H9 (cell line): Measurements from ENCODE around the gene LRRK1. TPM values are rescaled to one million over a fixed set of nuclear protein-coding genes. Genes with fewer than 3 reads are reported as not detected.

Source experiments
- DNase-seq: peaks from one replicate; pipeline ENCODE4 v3.0.0-alpha.2; 2017
- H2AFZ ChIP-seq: one replicate; pipeline ENCODE4 v1.6.1; 2013; ENCODE audit warnings: mild to moderate bottlenecking, low read length, control low read depth, moderate library complexity
- H2AK5ac ChIP-seq: 2 replicates; pipeline ENCODE4 v1.6.1; 2013; ENCODE audit warnings: low read length, control low read depth, mixed read lengths; ENCODE audit not compliant: insufficient read length
- H2BK120ac ChIP-seq: one replicate; pipeline ENCODE4 v1.6.1; 2013; ENCODE audit warnings: low read depth, mild to moderate bottlenecking, low read length, control low read depth, inconsistent platforms; ENCODE audit not compliant: poor library complexity, severe bottlenecking
- H2BK12ac ChIP-seq: 2 replicates; pipeline ENCODE4 v1.6.1; 2013; ENCODE audit warnings: low read length, control low read depth, mixed read lengths, low read depth; ENCODE audit not compliant: insufficient read length
- H2BK15ac ChIP-seq: 2 replicates; pipeline ENCODE4 v1.6.1; 2013; ENCODE audit warnings: low read depth, low read length, control low read depth
- H2BK20ac ChIP-seq: one replicate; pipeline ENCODE4 v1.6.1; 2013; ENCODE audit warnings: low read depth, mild to moderate bottlenecking, low read length, control low read depth, inconsistent platforms; ENCODE audit not compliant: poor library complexity, severe bottlenecking
- H2BK5ac ChIP-seq: 2 replicates; pipeline ENCODE4 v1.6.1; 2013; ENCODE audit warnings: low read length, control low read depth, mixed read lengths; ENCODE audit not compliant: insufficient read length
- H3K14ac ChIP-seq: 2 replicates; pipeline ENCODE4 v1.6.1; 2013; ENCODE audit warnings: low read length, control low read depth; ENCODE audit not compliant: insufficient read depth
- H3K18ac ChIP-seq: 2 replicates; pipeline ENCODE4 v1.6.1; 2013; ENCODE audit warnings: low read depth, mild to moderate bottlenecking, mixed read lengths, low read length, control low read depth; ENCODE audit not compliant: insufficient read length
- H3K23ac ChIP-seq: 2 replicates; pipeline ENCODE4 v1.6.1; 2013; ENCODE audit warnings: low read length, control low read depth, mixed read lengths, low read depth; ENCODE audit not compliant: insufficient read length
- H3K23me2 ChIP-seq: 2 replicates; pipeline ENCODE4 v1.6.1; 2013; ENCODE audit warnings: low read depth, mild to moderate bottlenecking, mixed read lengths, low read length, control low read depth; ENCODE audit not compliant: insufficient read length, poor library complexity, severe bottlenecking
- H3K27ac ChIP-seq: 2 replicates; pipeline ENCODE4 v1.5.1; 2013; ENCODE audit warnings: low read length, control low read depth, mixed read lengths, low read depth; ENCODE audit not compliant: insufficient read length
- H3K27me3 ChIP-seq: 2 replicates; pipeline ENCODE4 v1.6.1; 2013; ENCODE audit warnings: low read length, control low read depth, inconsistent platforms; ENCODE audit not compliant: insufficient read depth
- H3K4ac ChIP-seq: 2 replicates; pipeline ENCODE4 v1.6.1; 2013; ENCODE audit warnings: low read depth, mild to moderate bottlenecking, control low read depth, inconsistent platforms, low read length, moderate library complexity
- H3K4me1 ChIP-seq: 2 replicates; pipeline ENCODE4 v1.6.1; 2013; ENCODE audit warnings: low read length, control low read depth, inconsistent platforms; ENCODE audit not compliant: insufficient read depth
- H3K4me2 ChIP-seq: 2 replicates; pipeline ENCODE4 v1.6.1; 2013; ENCODE audit warnings: low read length, control low read depth, mixed read lengths; ENCODE audit not compliant: insufficient read length, insufficient read depth
- H3K56ac ChIP-seq: 2 replicates; pipeline ENCODE4 v1.6.1; 2013; ENCODE audit warnings: low read depth, mild to moderate bottlenecking, mixed read lengths, low read length, control low read depth; ENCODE audit not compliant: insufficient read length
- H3K79me1 ChIP-seq: 2 replicates; pipeline ENCODE4 v1.6.1; 2013; ENCODE audit warnings: low read depth, mild to moderate bottlenecking, moderate library complexity, low read length, control low read depth, inconsistent platforms; ENCODE audit not compliant: insufficient read depth, poor library complexity, severe bottlenecking
- H3K79me2 ChIP-seq: 2 replicates; pipeline ENCODE4 v1.6.1; 2013; ENCODE audit warnings: low read length, control low read depth, inconsistent platforms; ENCODE audit not compliant: insufficient read depth
- H3K9ac ChIP-seq: 2 replicates; pipeline ENCODE4 v1.6.1; 2013; ENCODE audit warnings: low read length, control low read depth, mixed read lengths; ENCODE audit not compliant: insufficient read length; ENCODE audit errors: extremely low read depth
- H3K9me3 ChIP-seq: one replicate; pipeline ENCODE4 v1.6.1; 2013; ENCODE audit warnings: low read depth, low read length, inconsistent platforms; ENCODE audit not compliant: control insufficient read depth
- H3T11ph ChIP-seq: one replicate; pipeline ENCODE4 v1.6.1; 2013; ENCODE audit warnings: mild to moderate bottlenecking, low read length, control low read depth, inconsistent platforms
- H4K20me1 ChIP-seq: one replicate; pipeline ENCODE4 v1.6.1; 2013; ENCODE audit not compliant: control insufficient read depth, insufficient read length, insufficient read depth
- H4K5ac ChIP-seq: 2 replicates; pipeline ENCODE4 v1.6.1; 2013; ENCODE audit warnings: low read depth, mild to moderate bottlenecking, mixed read lengths, low read length, control low read depth; ENCODE audit not compliant: insufficient read length
- H4K8ac ChIP-seq: replicated peaks from 2 replicates; pipeline ENCODE4 v1.6.1; 2013; ENCODE audit warnings: low read length, control low read depth, mixed read lengths, low read depth; ENCODE audit not compliant: insufficient read length
- H4K91ac ChIP-seq: 2 replicates; pipeline ENCODE4 v1.6.1; 2013; ENCODE audit warnings: low read depth, mild to moderate bottlenecking, moderate library complexity, mixed read lengths, low read length, control low read depth; ENCODE audit not compliant: insufficient read length
- H3K27ac Mint-ChIP-seq, 3 experiments: 2 replicates in 2 of 3; 3 replicates in 1 of 3; pipeline ENCODE4 v1.8.0; 2020 to 2021; ENCODE audit warnings: mixed read lengths in 3 of 3, mild to moderate bottlenecking in 1 of 3, moderate library complexity in 1 of 3
- H3K27me3 Mint-ChIP-seq: 2 replicates; pipeline ENCODE4 v1.8.0; 2021; ENCODE audit warnings: low read depth, mild to moderate bottlenecking, moderate library complexity, mixed read lengths
- H3K36me3 Mint-ChIP-seq, 3 experiments: 2 replicates in 2 of 3; 3 replicates in 1 of 3; pipeline ENCODE4 v1.8.0; 2020 to 2021; ENCODE audit warnings: low read depth in 3 of 3, mixed read lengths in 3 of 3; ENCODE audit not compliant: insufficient read depth in 1 of 3
- H3K4me1 Mint-ChIP-seq, 2 experiments: 2 replicates each; pipeline ENCODE4 v1.8.0; 2020; ENCODE audit warnings: mixed read lengths in 2 of 2
- H3K4me3 Mint-ChIP-seq, 2 experiments: 2 replicates in 1 of 2; 3 replicates in 1 of 2; pipeline ENCODE4 v1.8.0; 2020 to 2021; ENCODE audit warnings: mild to moderate bottlenecking in 2 of 2, mixed read lengths in 2 of 2, moderate library complexity in 1 of 2
- H3K9me3 Mint-ChIP-seq, 2 experiments: 2 replicates in 1 of 2; 3 replicates in 1 of 2; pipeline ENCODE4 v1.8.0; 2020; ENCODE audit warnings: mild to moderate bottlenecking in 2 of 2, mixed read lengths in 2 of 2, moderate library complexity in 1 of 2
- WGBS: extraction: QIAGEN DNeasy Blood & Tissue Kit; methylation state at CpG from one replicate; pipeline ENCODE4 v1.1.7; 2013; ENCODE audit warnings: missing lambda C conversion rate, low lambda C conversion rate, mixed read lengths; ENCODE audit not compliant: insufficient read length; ENCODE audit errors: extremely low coverage; 5-methylcytosine and 5-hydroxymethylcytosine counted together
- total RNA-seq: library from RNA; stranded (reverse); gene quantifications from 2 replicates; pipeline ENCODE4 v1.2.1, GENCODE V29; 2021
- TF ChIP-seq, protein P1 (sequence below): fragments of 200-600 bp; sonication (generic); conservative IDR thresholded peaks from 3 replicates; pipeline ENCODE4 v1.8.0; 2021; ENCODE audit warnings: antibody characterized with exemption, mild to moderate bottlenecking

Gene LRRK1
- total RNA-seq, 1 experiment from 2014 or later: 4.0 TPM

DNA sequence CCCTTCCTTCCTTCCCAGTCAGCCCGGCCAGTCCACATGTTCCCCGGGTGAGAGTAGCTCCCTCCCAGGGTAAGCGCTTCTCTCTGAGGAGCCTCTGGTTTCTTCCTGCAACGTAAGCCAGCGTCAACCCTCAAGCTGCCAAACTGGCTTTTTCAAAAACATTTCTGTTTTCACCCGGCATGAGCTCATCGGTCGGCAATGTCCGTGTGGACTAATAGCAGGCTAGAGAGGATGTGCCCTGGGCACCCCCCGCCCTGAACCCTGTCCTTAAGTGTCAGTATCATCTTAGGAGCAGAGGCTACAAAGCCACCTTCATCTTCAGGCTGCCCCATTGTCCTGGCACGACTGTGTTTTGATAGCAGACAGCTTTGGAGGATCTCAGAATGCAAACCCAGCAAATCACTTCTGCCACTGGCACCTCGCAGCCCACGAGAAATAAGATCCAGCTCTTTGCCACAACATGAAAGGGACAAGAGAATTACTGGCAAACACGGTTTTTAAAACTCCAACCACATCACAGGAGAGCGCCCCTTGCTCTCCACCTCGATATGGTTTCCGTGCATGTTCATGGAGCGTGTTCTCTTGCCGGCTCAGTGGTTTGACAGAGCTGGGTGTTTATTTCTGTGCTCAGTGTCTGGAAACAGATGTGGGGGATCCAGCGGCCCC lies 29.6 kb upstream of the LRRK1 start:
- Histone ChIP-seq H4K8ac (no peak overlapping the region), H3K9ac (no peak overlapping the region), H3K14ac (no peak overlapping the region), H3K23me2 (no peaks in the 10 kb centered on the region), H2AK5ac (no peak overlapping the region), H3K27me3 (no peaks in the 10 kb centered on the region), H2BK120ac (no peak overlapping the region), H3K4me2 (no peak overlapping the region), H3T11ph (no peak overlapping the region), H2BK5ac (no peak overlapping the region), H4K91ac (no peak overlapping the region), H3K4me1 (no peaks in the 10 kb centered on the region), H3K4ac (no peak overlapping the region), H3K79me2 (no peaks in the 10 kb centered on the region), H2BK20ac (no peak overlapping the region), H2AFZ (no peak overlapping the region), H2BK12ac (no peak overlapping the region), H3K79me1 (no peaks in the 10 kb centered on the region), H3K56ac (no peak overlapping the region), H2BK15ac (no peak overlapping the region), H3K9me3 (no peaks in the 10 kb centered on the region), H4K20me1 (no peaks in the 10 kb centered on the region), H3K23ac (no peak overlapping the region), H3K27ac (no peak overlapping the region), H3K18ac (no peak overlapping the region), H4K5ac (no peak overlapping the region)
- Mint-ChIP-seq H3K4me1 (peaks cover 14 to 24% of the 10 kb centered on the region in 2 experiments), H3K27me3 (peaks cover 4% of the 10 kb centered on the region), H3K9me3 (no peaks in the 10 kb centered on the region), H3K27ac (no peak overlapping the region), H3K36me3 (peaks cover 0 to 3% (median 0%) of the 10 kb centered on the region in 3 experiments; a peak in 1 of 7 replicates), H3K4me3 (no peak overlapping the region)
- no peak for DNase-seq
- WGBS: no CpG with 5 or more reads among the region's 20 CpGs
- TF ChIP-seq, protein P1, sequence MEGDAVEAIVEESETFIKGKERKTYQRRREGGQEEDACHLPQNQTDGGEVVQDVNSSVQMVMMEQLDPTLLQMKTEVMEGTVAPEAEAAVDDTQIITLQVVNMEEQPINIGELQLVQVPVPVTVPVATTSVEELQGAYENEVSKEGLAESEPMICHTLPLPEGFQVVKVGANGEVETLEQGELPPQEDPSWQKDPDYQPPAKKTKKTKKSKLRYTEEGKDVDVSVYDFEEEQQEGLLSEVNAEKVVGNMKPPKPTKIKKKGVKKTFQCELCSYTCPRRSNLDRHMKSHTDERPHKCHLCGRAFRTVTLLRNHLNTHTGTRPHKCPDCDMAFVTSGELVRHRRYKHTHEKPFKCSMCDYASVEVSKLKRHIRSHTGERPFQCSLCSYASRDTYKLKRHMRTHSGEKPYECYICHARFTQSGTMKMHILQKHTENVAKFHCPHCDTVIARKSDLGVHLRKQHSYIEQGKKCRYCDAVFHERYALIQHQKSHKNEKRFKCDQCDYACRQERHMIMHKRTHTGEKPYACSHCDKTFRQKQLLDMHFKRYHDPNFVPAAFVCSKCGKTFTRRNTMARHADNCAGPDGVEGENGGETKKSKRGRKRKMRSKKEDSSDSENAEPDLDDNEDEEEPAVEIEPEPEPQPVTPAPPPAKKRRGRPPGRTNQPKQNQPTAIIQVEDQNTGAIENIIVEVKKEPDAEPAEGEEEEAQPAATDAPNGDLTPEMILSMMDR: no peak
